Ishikawa (cell line): Measurements from ENCODE around the gene ST6GALNAC3.

ENCODE experiments used
- CEBPB ChIP-seq: IDR thresholded peaks from 2 replicates; pipeline ENCODE4 v1.6.1; 2012
- CREB1 ChIP-seq: IDR thresholded peaks from 2 replicates; pipeline ENCODE4 v1.6.1; 2012; ENCODE audit warnings: low read depth
- EGR1 ChIP-seq: IDR thresholded peaks from 2 replicates; pipeline ENCODE4 v1.6.1; 2012
- EP300 ChIP-seq: IDR thresholded peaks from 2 replicates; pipeline ENCODE4 v1.6.1; 2012; ENCODE audit warnings: borderline replicate concordance
- FOXM1 ChIP-seq: IDR thresholded peaks from 2 replicates; pipeline ENCODE4 v1.6.1; 2012; ENCODE audit warnings: low read depth, borderline replicate concordance
- MAX ChIP-seq: IDR thresholded peaks from 2 replicates; pipeline ENCODE4 v1.6.1; 2012
- NFIC ChIP-seq: IDR thresholded peaks from 2 replicates; pipeline ENCODE4 v1.6.1; 2012
- RAD21 ChIP-seq: IDR thresholded peaks from 2 replicates; pipeline ENCODE4 v1.6.1; 2012; ENCODE audit warnings: low read depth
- TAF1 ChIP-seq: IDR thresholded peaks from 2 replicates; pipeline ENCODE4 v1.6.1; 2012; ENCODE audit warnings: low read depth, mild to moderate bottlenecking
- TCF12 ChIP-seq: IDR thresholded peaks from 2 replicates; pipeline ENCODE4 v1.6.1; 2012; ENCODE audit warnings: low read depth
- TEAD4 ChIP-seq: IDR thresholded peaks from 2 replicates; pipeline ENCODE4 v1.6.1; 2012
- USF1 ChIP-seq: IDR thresholded peaks from 2 replicates; pipeline ENCODE4 v1.6.1; 2012
- YY1 ChIP-seq: IDR thresholded peaks from 2 replicates; pipeline ENCODE4 v1.6.1; 2012; ENCODE audit warnings: low read depth
- ZBTB7A ChIP-seq: IDR thresholded peaks from 2 replicates; pipeline ENCODE4 v1.6.1; 2012; ENCODE audit warnings: low read depth
- TF ChIP-seq, protein P1 (sequence below): IDR thresholded peaks from 2 replicates; pipeline ENCODE4 v1.6.1; 2012; ENCODE audit warnings: low read depth, mild to moderate bottlenecking

ST6GALNAC3 gene

DNA sequence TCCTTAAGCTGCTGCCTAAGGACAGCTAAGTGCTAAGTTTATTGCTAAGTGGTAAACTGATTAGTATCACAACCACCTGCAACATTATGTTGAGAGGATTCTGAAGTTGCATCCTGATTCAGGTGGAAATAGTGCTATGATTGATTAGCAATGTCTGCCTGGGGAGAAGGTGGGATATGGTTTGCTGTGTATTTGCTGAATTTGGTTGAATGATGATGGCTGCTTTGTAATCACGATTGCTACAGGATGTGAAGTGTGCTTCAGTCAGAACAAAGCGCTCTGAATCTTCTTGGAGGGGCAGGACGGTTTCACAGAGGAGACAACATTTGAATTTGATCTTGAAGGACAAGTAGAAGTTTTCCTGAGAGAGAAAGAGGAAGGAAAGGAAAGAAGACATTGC is 226.0 kb downstream of the ST6GALNAC3 start:
- TF ChIP-seq, protein P1, sequence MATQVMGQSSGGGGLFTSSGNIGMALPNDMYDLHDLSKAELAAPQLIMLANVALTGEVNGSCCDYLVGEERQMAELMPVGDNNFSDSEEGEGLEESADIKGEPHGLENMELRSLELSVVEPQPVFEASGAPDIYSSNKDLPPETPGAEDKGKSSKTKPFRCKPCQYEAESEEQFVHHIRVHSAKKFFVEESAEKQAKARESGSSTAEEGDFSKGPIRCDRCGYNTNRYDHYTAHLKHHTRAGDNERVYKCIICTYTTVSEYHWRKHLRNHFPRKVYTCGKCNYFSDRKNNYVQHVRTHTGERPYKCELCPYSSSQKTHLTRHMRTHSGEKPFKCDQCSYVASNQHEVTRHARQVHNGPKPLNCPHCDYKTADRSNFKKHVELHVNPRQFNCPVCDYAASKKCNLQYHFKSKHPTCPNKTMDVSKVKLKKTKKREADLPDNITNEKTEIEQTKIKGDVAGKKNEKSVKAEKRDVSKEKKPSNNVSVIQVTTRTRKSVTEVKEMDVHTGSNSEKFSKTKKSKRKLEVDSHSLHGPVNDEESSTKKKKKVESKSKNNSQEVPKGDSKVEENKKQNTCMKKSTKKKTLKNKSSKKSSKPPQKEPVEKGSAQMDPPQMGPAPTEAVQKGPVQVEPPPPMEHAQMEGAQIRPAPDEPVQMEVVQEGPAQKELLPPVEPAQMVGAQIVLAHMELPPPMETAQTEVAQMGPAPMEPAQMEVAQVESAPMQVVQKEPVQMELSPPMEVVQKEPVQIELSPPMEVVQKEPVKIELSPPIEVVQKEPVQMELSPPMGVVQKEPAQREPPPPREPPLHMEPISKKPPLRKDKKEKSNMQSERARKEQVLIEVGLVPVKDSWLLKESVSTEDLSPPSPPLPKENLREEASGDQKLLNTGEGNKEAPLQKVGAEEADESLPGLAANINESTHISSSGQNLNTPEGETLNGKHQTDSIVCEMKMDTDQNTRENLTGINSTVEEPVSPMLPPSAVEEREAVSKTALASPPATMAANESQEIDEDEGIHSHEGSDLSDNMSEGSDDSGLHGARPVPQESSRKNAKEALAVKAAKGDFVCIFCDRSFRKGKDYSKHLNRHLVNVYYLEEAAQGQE, result no peak
- TF ChIP-seq USF1, result no peak
- no peak for TF ChIP-seq ZBTB7A
- TF ChIP-seq TAF1, result no peak
- no peak for TF ChIP-seq CEBPB
- no peak for TF ChIP-seq YY1
- no peak for TF ChIP-seq RAD21
- TF ChIP-seq TCF12, result no peak
- TF ChIP-seq FOXM1, result no peak
- TF ChIP-seq NFIC, result no peak
- TF ChIP-seq CREB1, result no peak
- no peak for TF ChIP-seq EP300
- no peak for TF ChIP-seq MAX
- no peak for TF ChIP-seq EGR1
- no peak for TF ChIP-seq TEAD4

DNA sequence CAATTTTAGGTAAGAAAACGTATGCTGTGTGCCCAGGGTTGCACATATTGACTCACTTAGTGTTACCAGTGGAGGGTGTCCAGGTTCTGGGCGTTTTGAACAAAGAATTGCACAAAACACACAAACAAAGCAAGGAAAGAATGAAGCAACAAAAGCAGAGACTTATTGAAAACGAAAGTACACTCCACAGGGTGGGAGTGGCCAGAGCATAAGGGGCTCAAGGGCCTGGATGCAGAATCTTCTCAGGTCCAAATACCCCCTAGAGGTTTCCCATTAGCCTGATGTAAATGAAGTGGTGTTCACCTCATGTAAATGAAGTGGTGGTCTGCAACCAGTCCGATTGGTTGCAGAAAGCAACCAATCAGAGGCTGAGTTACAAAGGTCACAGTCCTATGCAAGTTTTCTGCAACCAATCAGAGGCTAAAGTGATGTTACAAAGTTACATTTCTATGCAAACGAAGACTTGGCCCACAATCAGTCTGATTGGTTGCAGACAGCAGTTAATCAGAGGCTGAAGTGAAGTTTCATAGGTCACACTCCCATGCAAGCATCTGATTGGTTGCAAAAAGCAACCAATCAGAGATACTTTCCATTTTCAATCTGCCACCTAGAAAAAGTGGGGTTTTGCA is 228.3 kb downstream of the ST6GALNAC3 start:
- no peak for TF ChIP-seq TEAD4
- TF ChIP-seq MAX, result no peak
- TF ChIP-seq EP300, result no peak
- no peak for TF ChIP-seq CREB1
- TF ChIP-seq TAF1, result no peak
- no peak for TF ChIP-seq NFIC
- no peak for TF ChIP-seq CEBPB
- no peak for TF ChIP-seq TCF12
- TF ChIP-seq USF1, result no peak
- no peak for TF ChIP-seq YY1

- TF ChIP-seq TCF12 (no peak), USF1 (no peak), EP300 (no peak), RAD21 (no peak), NFIC (peak; percentile 53), YY1 (no peak), TAF1 (no peak), MAX (no peak), TEAD4 (no peak), ZBTB7A (no peak), CREB1 (no peak), CEBPB (peak; percentile 42), EGR1 (no peak), FOXM1 (no peak)
- TF ChIP-seq, protein P1, result no peak
Measured at GRCh38 chr1:76303340-76303717, 228.8 kb downstream of the ST6GALNAC3 start.

DNA sequence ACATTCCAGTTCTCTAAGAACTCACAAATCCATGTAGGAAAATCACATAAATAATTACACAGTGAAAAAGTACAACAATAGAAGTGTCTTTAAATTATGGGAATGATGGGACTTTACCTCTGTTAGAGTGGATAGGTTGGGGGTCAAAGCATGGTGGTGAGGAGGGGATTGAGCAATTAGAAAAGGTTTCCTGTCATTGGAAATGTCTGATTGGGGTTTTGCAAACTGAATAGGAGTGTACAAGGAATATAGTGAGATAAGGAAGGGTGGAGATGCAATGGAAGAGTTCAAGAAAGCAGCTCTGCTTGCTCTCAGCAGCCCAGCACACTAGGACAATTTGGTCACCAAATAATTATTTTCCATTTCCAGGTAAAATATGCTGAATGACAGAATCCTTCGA is 238.8 kb downstream of the ST6GALNAC3 start:
- TF ChIP-seq CEBPB, result no peak
- TF ChIP-seq EGR1, result no peak
- no peak for TF ChIP-seq EP300
- TF ChIP-seq ZBTB7A, result no peak
- no peak for TF ChIP-seq TCF12
- TF ChIP-seq TAF1, result no peak
- no peak for TF ChIP-seq CREB1
- TF ChIP-seq MAX, result no peak
- TF ChIP-seq RAD21, result no peak
- no peak for TF ChIP-seq NFIC
- TF ChIP-seq, protein P1, result no peak
- no peak for TF ChIP-seq YY1
- TF ChIP-seq FOXM1, result no peak
- no peak for TF ChIP-seq USF1
- TF ChIP-seq TEAD4, result no peak
